Measurements from ENCODE around the gene MGMT. TPM values are rescaled to one million over a fixed set of nuclear protein-coding genes. Genes with fewer than 3 reads are reported as not detected.

Gene MGMT
- polyA plus RNA-seq, 1 donor from 2014 or later: 0.94 TPM

DNA sequence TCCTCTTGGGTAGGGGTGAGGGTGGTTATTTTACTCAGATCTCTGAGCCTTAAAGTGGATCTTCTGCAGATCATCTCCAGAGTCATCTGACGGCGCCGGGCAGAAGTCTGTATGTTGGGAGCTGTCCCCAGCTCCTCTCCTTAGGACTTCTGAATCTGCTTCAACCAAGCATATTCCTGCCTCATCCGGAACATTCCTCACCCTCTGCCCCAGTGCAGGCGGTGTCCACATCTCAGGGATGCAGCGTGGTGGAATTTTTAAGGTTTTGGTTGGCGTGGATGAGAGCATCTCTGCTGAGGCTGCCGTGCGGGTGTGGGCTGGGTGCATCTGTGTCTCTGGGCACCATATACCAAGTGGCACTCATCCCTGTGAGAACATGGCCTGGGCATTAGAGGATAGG, 148.3 kb downstream of the MGMT start:
- Histone ChIP-seq H3K79me2 (replicated peaks; ENCODE audit: insufficient read depth, low read length) (no peaks in the 10 kb centered on the region), H3K36me3 (ENCODE audit: insufficient read depth, low read length) (no peaks in the 10 kb centered on the region), H2AFZ (ENCODE audit: low read depth, low read length) (no peak overlapping the region), H3K4me2 (ENCODE audit: low read length) (no peak overlapping the region), H3K9me2 (ENCODE audit: insufficient read depth, low read length) (no peaks in the 10 kb centered on the region), H3K9ac (ENCODE audit: low read length) (no peak overlapping the region), H3K9me3 (ENCODE audit: low read length) (no peaks in the 10 kb centered on the region), H3K27ac (ENCODE audit: low read length) (no peak overlapping the region), H3K27me3 (ENCODE audit: insufficient read depth, low read depth, low read length) (no peaks in the 10 kb centered on the region), H3K4me3 (ENCODE audit: low read length) (no peak overlapping the region), H4K20me1 (ENCODE audit: insufficient read depth) (no peaks in the 10 kb centered on the region), H3F3A (ENCODE audit: insufficient read depth, low read length, poor library complexity, severe bottlenecking) (no peaks in the 10 kb centered on the region)
- TF ChIP-seq RAD21 (conservative IDR thresholded peaks at IDR 0.05) (no peak), EZH2 (IDR thresholded peaks at IDR 0.05; ENCODE audit: borderline replicate concordance, insufficient read depth, low read length, poor library complexity, severe bottlenecking) (no peak)

- no peak overlapping the region for H3K27ac ChIP-seq (ENCODE audit: low read length)
- no peak overlapping the region for H3K9ac ChIP-seq (ENCODE audit: low read length)
- no peaks in the 10 kb centered on the region for H3F3A ChIP-seq (ENCODE audit: insufficient read depth, low read length, poor library complexity, severe bottlenecking)
- H3K36me3 ChIP-seq (ENCODE audit: insufficient read depth, low read length): no peaks in the 10 kb centered on the region
- no peaks in the 10 kb centered on the region for H4K20me1 ChIP-seq (ENCODE audit: insufficient read depth)
- no peak for TF ChIP-seq EP300 (conservative IDR thresholded peaks at IDR 0.05; ENCODE audit: poor library complexity, severe bottlenecking)
- no peak for TF ChIP-seq CTCF (IDR thresholded peaks at IDR 0.05; ENCODE audit: poor library complexity, severe bottlenecking)
- TF ChIP-seq, protein P1, sequence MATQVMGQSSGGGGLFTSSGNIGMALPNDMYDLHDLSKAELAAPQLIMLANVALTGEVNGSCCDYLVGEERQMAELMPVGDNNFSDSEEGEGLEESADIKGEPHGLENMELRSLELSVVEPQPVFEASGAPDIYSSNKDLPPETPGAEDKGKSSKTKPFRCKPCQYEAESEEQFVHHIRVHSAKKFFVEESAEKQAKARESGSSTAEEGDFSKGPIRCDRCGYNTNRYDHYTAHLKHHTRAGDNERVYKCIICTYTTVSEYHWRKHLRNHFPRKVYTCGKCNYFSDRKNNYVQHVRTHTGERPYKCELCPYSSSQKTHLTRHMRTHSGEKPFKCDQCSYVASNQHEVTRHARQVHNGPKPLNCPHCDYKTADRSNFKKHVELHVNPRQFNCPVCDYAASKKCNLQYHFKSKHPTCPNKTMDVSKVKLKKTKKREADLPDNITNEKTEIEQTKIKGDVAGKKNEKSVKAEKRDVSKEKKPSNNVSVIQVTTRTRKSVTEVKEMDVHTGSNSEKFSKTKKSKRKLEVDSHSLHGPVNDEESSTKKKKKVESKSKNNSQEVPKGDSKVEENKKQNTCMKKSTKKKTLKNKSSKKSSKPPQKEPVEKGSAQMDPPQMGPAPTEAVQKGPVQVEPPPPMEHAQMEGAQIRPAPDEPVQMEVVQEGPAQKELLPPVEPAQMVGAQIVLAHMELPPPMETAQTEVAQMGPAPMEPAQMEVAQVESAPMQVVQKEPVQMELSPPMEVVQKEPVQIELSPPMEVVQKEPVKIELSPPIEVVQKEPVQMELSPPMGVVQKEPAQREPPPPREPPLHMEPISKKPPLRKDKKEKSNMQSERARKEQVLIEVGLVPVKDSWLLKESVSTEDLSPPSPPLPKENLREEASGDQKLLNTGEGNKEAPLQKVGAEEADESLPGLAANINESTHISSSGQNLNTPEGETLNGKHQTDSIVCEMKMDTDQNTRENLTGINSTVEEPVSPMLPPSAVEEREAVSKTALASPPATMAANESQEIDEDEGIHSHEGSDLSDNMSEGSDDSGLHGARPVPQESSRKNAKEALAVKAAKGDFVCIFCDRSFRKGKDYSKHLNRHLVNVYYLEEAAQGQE (IDR thresholded peaks at IDR 0.05; ENCODE audit: borderline replicate concordance): no peak
- no peak for TF ChIP-seq MXI1 (conservative IDR thresholded peaks at IDR 0.05; ENCODE audit: poor library complexity, severe bottlenecking)
- no peak for TF ChIP-seq EZH2 (IDR thresholded peaks at IDR 0.05; ENCODE audit: borderline replicate concordance, insufficient read depth, low read length, poor library complexity, severe bottlenecking)
- no peak for TF ChIP-seq POLR2AphosphoS5 (IDR thresholded peaks at IDR 0.05)
- TF ChIP-seq RAD21 (conservative IDR thresholded peaks at IDR 0.05): no peak
- TF ChIP-seq SMC3 (conservative IDR thresholded peaks at IDR 0.05; ENCODE audit: poor library complexity): no peak
- no peak overlapping the region for H2AFZ ChIP-seq (ENCODE audit: low read depth, low read length)
- no peaks in the 10 kb centered on the region for H3K27me3 ChIP-seq (ENCODE audit: insufficient read depth, low read depth, low read length)
- H3K4me2 ChIP-seq (ENCODE audit: low read length): no peak overlapping the region
- no peaks in the 10 kb centered on the region for H3K9me2 ChIP-seq (ENCODE audit: insufficient read depth, low read length)
- no peaks in the 10 kb centered on the region for H3K9me3 ChIP-seq (ENCODE audit: low read length)
- H3K4me3 ChIP-seq (ENCODE audit: low read length): no peak overlapping the region
- H3K79me2 ChIP-seq (replicated peaks; ENCODE audit: insufficient read depth, low read length): no peaks in the 10 kb centered on the region
Measured at GRCh38 chr10:129615921-129616525, 149.0 kb downstream of the MGMT start.

Measured in neural cell (in vitro differentiated cells).